HG02623 (cell line): Measurements from ENCODE around the gene PARD3B.

Experiments
- ATAC-seq: cut with Tn5 transposase; IDR thresholded peaks from one replicate; pipeline ENCODE4 v1.9.1; 2021; ENCODE audit warnings: moderate library complexity; ENCODE audit not compliant: unreplicated experiment

PARD3B gene

DNA sequence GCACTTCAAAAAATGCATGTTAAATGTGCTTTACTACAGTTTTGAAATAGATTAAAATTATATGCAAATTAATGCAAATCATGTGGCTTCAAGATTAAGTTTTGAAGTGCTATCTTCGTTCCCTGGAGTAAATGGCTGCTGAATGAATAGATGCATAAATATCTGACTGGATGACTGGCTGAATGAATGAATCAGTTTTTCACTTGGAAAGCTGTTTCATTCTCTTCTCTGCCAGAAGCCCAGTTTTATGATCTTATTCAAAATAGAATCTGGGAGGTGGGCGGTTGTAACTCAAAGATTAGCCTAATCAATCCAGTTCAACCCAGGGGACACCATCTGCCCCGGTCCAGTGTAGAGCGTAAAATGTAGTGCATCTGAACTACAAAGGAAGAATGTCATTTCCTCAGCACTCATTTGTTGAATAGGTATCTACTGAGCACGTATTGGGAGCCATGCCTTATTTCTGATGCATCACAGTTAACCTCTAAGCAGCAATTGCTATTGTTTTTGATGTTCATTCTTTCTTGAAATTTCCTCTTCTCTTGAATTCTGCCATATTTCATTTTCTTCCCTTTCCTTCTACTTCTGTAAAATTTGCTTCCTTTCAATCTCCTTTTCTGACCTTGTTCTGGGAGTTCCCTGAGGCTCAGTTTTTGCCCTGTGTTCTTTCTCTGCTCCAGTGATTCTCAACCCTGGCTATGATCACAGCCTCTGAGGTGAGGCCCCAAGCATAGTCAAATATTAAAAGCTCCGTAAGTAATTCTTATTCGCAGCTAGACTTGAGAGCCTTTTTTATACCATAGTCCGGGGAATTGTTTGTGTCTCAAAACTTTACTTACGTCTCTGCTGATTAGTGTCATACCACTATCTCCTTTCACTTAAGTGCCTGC is 282.7 kb downstream of the PARD3B start:
- no peak for ATAC-seq

DNA sequence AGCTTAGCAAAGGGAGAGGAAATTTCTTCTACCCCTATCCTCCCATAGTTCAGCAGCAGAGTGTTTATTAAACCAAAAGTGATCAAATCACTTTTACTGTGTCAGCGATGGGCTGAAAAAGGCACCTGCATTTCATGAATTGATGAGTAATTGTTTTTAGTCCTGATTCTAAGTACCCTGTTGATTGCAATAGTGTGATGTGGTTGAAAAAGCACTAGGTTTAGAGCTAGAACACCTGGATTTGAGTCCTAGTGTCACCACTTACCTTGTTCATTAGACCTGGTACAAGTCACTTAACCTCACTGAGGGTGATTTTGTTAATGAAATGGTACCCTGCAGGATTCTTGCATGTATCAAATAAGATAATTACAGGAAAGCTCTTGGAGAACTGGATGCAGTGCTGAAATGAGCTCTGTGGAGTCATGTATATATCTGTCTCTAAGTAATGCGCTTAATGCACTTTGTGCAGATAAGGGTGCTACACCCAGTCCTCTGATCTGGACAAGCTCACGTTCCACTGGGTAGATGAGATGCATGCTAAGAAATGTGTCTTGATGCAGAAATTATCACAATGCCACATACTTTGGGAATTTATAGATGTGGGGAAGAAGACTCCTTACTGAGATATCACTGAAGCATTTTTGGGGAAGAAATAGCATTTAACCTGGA is 289.6 kb downstream of the PARD3B start:
- ATAC-seq = no peak

DNA sequence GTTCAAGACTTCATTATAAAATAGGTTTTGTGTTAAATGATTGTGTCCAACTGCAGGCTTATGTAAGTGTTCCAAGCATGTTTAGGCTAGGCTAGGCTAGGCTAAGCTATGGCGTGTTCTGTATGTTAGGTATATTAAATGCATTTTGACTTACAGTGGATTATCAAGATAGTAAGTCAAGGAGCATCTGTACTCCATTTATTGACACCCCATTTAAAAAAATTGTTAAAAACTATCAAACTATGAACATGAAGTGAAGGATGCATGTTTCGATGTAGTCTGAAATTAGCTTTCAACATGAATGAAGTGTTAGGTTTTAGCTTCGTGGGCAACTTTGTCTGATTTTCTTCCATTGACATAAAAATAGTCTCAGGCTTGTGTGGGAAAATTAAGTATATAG is 290.5 kb downstream of the PARD3B start:
- ATAC-seq = no peak

GRCh38 chr2:204840504-204840903 is 295.2 kb downstream of the PARD3B start:
- no peak for ATAC-seq

- ATAC-seq = no peak
These were observed 296.8 kb downstream of the PARD3B start for GRCh38 chr2:204842068-204842467.

DNA sequence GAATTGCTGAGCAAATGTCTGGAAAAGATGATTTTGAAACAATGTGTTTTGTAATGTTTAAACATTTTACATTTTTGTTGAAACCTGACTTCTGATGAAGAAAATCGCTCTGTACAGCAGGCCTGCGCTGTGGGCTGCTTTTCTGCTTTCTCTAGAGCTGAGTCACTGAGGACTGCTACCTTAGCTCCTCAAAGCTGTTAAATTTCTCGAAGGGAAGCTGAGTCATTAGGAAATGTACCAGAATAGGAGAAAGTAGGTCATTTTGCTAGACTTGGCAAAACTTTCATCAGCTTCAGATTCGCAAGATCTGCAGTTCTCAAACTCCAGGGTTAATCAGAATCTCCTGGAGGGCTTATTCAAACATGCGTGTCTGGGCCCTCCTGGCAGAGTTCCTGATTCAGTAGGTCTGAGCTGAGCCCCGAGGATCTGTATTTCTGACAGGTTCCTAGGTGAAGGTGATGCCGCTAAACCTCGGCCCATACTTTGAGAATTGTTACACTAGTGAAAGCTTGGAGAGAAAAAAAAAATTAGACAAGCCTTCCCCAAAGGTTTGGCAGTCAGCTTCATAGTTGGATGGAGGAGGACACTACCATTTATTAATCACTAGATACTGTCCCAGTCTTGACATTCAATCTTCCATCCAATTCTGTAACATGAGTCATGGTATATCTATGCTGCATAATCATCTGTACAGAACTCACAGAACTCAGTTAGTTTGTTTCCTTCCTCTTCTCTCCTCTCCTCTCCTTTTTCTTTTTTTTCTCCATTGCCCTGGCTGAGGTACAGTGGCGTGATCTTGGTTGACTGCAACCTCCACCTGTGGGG is 297.6 kb downstream of the PARD3B start:
- ATAC-seq = no peak

DNA sequence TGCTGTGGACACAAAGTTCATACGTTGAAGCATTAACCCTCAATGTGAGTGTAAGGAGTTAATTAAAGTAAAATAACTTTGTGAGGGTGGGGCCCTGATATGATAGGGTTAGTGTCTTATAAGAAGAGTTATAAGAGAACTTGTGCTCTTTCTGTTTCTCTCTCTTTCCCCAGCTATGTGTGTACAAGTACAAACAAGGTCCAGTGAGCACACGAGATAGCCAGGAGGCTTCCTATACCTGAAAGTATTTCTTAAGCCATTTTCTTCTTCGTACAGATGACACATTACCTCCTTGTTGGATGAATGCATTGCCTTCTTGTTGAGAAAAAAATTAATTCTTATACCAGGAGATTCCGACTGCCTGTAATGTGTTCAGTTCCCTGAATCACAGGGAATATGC is 301.2 kb downstream of the PARD3B start:
- ATAC-seq = no peak

DNA sequence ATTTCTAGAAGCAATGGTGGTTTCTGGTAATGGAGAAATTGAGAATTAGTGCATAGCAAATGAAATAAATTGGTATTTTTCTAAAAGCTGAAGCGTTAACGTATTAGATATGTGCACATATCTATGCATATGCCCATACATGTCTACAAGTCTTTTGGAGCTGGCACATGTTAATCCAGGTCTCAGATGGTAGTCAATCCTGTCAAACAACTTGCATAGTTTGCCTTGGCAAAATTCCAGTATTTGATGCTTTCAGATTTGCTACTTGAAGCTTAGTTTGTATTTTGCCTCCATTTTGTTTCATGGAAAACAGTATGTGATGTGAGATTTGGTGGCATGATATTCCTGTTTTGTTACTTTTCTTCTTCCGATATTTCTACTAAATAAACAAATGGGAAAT is 304.6 kb downstream of the PARD3B start:
- no peak for ATAC-seq

DNA sequence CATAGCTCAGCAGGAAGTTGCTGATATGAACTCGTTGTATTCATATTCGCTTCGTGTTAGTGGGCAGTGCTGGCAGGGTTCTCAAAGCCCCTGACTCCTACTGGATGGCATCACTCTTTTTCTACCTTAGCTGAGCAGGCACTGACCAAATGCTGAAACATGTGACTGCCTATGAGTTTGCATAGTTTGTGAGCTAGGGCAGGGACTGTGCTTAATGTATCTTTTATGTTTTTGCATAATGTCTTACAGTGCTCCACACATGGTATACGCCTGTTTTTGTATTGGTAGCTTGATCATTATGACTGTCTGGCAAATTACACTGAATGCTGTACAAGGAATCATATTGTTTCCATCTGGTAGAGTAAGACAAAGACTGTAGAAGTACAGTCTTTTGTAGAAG is 305.3 kb downstream of the PARD3B start:
- ATAC-seq = no peak

DNA sequence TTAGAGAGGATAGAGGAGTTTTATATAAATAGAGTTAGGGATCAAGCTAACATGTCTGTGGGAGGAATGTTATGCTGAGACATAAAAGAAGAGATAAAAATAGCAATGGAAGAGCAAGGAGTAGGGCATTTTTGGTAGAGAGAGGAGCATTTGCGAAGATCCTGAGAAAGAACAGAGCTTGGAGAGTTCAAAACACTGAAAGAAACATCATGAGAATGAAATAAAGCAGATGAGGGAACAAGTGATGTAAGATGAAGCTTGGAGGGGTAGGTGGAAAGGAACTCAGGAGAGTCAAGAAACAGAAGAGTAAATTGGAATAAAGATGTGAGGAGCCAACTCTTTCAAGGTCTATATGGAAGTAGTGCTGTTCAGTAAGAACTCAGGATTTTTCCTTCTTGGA is 308.6 kb downstream of the PARD3B start:
- no peak for ATAC-seq

- ATAC-seq = no peak
These were observed 315.0 kb downstream of the PARD3B start for GRCh38 chr2:204860274-204860673.

- no peak for ATAC-seq
These were observed 317.5 kb downstream of the PARD3B start for GRCh38 chr2:204862809-204863208.

- ATAC-seq = no peak
These were observed 318.1 kb downstream of the PARD3B start for GRCh38 chr2:204863336-204863735.

DNA sequence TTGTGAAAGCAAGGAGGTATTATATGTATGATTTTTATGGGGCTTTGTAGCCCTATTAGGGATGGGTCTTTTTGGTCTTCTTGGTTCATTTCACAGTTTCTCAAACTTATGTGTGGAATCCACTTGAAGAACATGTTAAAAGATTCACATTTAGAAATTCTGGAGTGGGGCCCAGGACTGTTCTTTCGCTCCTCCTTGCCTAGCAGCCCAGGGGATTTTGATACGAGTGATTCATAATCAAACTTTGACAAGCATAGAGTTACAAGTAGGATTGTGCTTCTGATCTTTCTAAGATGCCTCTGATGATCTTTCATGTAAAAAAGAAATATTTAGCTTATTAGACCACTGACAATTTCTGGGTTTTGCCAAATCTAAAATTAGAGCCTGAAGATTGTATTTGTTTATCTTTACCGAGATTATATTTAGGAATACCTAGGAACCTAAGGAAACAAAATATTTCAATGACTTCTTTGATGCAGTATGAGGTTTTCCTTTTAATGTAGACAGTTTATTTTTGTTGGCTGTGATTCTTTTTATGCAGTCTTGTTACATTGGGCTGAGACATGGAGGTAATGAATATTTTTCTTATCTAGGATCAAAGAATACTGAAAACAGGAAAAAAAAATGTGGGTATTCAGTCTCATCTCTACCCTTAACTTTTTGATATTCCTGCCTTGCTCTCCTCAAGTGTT is 324.0 kb downstream of the PARD3B start:
- no peak for ATAC-seq

DNA sequence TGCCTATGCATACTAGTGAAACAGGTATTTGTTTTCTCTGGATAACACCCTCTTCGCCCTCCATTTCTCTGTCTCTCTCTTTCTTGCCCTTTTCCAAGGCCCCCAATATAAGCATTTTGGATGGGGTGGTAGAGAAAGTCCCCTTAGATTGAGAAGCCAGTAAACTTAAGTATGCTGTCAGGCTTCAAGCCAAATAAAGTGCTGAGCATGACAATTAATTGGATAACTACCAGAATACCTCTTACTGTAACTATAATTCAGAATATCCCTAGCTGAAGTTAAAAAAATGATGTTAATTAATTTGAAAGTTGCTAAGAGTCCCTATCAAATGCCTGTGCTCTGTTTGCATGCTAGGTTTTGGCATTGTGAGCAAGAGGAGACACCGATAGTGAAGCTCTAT is 324.8 kb downstream of the PARD3B start:
- no peak for ATAC-seq

DNA sequence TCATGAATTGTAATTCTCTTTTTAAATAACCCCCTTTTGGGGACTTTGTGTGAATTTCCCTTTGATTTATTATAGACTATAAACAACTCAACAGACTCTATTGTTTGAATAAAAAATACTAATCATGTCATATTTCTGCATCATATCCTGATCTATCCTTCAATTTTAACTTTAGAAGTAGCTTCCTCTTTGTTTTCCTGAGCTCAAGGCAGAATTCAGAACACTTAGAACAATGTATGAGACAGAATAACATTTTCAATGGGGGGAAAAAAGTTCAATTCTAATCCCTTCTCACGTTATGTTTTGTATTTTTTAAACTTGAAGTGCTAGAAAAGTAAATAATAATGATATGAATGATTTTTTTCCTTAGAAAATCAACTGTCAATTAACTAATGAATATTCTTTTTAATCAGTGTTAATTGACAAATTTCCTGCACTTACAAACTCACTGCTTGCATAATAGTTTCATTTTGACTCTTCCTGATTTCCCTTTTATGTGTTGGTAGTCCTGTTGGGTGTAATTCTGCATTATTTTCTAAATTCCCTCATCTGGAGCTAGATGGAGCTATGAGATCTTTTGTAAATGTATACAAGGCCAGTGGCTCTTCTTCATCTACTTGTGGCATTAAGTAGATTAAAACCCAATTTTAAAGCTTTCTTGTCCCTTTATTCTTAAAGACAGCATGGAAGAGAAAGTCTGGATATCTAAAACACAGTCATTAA is 326.1 kb downstream of the PARD3B start:
- ATAC-seq = no peak

GRCh38 chr2:204876311-204876710 is 331.0 kb downstream of the PARD3B start:
- no peak for ATAC-seq

- ATAC-seq = no peak
These were observed 332.4 kb downstream of the PARD3B start for GRCh38 chr2:204877691-204878090.

DNA sequence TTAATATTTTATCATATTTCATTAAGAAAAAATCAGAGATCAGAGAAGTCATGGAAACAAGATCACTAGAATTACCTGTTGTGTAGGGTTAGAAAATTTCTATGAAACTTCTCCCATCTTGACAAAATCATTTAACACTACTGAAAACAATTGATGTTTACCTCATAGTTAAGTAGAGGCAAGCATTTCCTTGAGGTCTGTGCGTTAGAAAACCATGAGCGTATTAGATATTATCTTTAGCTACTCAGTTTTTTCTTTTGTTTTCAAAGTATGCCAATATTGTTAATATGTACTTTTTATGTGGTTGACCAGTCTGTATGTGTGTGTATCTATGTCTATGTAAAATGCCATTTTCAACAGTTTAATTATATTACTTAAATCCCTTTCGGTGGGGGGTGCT is 335.7 kb downstream of the PARD3B start:
- no peak for ATAC-seq

DNA sequence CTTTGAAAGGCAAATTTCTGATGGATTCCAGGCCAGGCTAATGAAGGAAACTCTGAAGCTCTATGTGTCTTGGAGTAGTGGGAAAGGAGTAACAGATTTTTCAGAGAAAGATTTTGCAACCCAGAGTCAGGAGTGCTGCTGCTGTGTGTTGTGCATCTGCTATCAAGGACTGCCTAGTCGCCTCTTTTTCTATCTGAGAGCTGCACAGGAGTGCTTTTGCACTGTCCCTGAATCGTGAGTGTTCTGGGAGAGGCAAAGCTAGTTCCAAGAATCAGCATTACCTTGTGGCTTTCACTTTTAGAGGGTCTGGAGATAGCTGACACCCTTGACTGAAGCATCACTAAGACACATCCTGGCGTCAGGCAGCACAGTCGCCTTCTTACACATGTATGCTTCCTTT is 336.4 kb downstream of the PARD3B start:
- ATAC-seq = no peak
